ENCODE results near the gene PBX3.

PBX3 gene
- 11.3 to 12.2 reads per million in 2 donors for total RNA-seq

DNA sequence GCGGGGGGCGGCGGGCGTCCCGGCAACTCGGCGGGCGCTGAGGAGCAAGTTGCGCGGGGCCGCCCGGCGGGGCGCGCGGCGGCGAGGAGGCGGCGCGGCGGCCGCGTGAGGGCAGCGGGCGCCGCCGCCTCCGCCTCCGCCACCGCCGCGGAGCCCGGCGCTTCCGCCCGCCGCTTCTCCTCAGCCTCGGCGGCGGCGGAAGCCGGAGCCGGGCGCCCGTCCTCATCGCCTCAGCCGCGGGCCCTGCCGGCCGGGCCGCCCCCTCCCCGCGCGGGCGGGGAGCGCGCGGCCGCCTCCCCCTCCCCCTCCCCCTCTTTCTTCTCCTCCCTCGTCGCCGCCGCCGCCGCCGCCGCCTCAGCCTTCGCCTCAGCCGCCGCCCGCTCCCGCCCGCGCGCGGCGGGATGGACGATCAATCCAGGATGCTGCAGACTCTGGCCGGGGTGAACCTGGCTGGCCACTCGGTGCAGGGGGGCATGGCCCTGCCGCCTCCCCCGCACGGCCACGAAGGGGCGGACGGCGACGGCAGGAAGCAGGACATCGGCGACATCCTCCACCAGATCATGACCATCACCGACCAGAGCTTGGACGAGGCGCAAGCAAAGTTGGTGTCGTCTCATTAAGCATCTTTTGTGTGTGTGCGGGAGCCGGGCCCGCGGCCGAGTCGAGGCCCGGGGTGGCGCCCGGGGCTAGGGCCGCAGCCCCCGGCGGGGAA is at the start of gene PBX3:
Gene PBX3, plus strand, starts transcription at position 321 of the 712 bp plus-strand sequence.
- DNase-seq = peak; percentile 51

DNA sequence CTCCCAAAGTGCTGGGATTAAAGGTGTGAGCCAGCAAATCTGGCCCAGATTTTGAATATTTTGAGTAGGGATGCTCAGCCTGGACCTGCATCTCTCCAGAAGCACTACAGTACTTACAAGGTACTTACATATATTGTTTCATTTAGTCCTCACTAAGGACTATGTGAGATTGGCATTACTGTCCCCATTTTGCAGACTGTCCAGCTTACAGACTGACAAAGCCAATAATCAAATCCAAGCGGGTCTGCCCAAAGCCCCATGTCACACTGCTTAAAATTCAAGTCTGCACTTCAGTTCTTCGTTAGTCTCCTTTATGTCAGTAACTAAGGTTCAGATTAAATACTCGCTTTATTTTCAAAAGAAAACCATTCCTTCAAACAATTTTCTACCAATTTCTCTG is 47.3 kb upstream of the PBX3 start:
- DNase-seq = no peak

- no peak for DNase-seq
Measured at GRCh38 chr9:125700791-125701190, 46.4 kb upstream of the PBX3 start.

- DNase-seq = no peak
Measured at GRCh38 chr9:125701351-125701750, 45.8 kb upstream of the PBX3 start.

GRCh38 chr9:125703662-125704061 is 43.5 kb upstream of the PBX3 start:
- DNase-seq = no peak

DNA sequence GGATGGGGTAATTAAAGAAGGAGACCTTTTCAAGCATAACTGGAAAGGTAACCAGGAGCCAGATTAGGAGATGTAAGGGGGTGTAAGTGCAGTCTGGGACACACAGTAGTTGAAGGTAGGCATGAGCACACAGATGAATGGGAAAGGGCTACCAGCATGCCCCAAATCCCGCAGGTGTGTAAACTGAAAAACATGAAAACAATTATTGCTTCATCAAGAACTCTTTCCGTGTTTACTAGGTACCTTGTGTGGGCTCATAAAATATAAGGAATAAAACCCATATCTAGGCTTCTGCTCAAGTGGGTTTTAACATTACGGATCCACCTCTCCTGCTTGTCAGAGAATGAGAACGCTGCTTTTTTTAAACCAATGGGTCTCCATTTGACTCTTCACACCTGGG is 41.3 kb upstream of the PBX3 start:
- DNase-seq = no peak

DNA sequence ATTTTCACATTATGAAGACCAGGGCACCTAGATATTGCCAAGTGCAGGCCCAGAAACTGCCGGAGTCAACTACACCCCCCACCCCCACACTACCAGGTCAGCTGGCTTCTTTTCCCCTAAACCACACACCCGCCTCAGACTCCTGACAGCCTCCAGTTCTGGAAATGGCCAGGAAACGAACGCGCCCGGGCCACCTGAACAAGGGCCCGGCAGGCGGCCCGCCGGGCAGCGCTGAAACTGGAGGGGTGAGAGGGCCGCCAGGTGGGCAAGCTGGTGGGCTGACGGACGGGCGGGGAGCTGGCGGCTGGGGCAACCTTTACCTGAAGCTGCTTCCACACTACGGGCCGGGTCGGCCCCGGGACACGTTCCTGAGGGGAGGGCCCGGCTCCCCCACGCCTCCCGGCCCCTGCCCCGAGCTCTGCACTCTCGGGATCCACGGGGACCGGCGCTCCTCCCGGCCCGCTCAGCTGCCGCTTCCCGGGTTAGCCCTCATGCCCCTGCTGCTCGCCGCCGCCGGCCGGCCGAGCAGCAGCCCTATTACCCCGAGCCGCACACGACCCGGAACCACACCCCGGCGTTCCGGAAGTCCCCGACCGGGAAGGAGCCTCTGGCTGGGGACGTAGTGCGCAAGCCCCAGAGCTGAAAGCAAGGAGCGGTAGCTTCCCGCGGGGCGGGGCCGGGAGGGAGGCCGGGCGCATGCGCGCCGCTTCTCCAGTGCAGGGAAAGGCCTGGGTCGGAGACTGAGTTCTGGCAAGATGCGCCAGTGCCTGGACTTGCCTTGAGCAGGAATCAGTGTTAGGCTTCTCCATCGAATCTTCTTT is 40.3 kb upstream of the PBX3 start, which contains the start of gene MAPKAP1:
Gene MAPKAP1, minus strand, starts transcription at position 558 of the 821 bp plus-strand sequence. CDS start 34,634 bp downstream, outside the sequence.
- peak; percentile 86 for DNase-seq

DNA sequence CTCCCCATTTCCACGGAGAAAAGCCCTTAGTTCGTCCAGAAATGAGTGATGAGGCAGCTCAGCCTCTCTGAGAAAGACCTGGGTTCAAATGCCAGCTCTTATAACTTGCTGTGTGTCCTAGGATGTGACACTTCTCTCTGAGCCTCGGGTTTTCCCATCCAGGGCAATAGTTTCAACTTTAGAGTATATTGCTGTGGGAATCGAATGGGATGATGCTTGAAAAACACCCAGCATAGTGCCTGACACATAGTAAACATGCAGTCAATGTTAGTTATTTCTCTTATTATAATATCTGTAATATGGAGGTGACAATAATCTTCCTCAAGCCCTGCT is 39.7 kb upstream of the PBX3 start:
- DNase-seq = no peak

DNA sequence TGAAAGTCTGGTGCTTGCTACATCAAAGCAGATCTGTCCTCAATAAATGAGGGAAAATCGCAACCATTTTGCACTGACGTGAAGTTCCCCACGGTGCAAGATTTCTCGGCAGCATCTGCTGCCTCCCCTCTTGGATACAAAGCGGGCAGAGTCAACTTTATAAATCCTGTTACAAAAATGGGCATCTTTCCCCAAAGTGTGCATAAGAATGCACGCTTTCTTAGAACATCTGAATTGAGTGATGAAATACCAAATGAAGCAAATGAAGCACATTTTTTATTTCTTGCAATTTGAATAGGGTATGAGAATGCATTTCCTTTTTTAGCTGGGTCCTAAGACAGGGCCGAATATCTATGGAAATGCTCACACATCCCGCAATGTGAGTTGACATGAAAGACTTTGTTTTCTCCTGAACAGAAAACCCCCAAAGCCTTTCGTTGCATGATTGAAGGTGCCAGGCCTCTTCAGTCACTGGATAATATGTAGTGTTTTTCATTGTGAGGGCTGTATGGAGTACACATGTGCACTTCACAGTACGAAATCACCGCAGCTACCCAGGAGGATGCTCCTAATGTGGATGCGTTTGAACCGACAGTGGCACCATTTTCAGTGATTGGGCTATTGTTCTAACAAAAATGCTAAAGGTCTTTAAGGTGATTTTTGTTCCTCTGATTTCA is 20.6 kb upstream of the PBX3 start:
- no peak for DNase-seq

- DNase-seq = no peak
Measured at GRCh38 chr9:125730168-125730567, 17.0 kb upstream of the PBX3 start.

DNA sequence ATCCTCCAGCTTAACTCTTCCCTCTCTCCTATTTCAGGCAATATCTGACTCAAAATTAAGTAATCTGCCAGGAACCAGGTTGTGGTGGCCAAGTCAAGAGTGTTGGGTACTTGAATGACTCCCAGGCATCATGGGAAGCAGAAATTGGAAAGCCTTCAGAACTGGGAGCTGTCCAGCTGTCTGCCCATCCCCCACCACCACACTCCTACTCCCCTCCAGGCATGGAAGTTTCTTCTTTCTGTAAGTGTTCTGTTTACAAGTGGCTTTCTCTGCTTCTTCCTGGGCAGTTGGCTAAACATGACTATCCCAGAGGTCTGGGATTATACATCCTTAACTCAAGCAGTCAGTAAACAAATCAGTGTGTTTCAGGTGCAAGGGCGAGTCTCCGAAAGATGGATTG is 14.6 kb upstream of the PBX3 start:
- no peak for DNase-seq

- no peak for DNase-seq
Measured at GRCh38 chr9:125739436-125739835, 7.7 kb upstream of the PBX3 start.

GRCh38 chr9:125742657-125743056 is 4.5 kb upstream of the PBX3 start:
- DNase-seq = no peak

DNA sequence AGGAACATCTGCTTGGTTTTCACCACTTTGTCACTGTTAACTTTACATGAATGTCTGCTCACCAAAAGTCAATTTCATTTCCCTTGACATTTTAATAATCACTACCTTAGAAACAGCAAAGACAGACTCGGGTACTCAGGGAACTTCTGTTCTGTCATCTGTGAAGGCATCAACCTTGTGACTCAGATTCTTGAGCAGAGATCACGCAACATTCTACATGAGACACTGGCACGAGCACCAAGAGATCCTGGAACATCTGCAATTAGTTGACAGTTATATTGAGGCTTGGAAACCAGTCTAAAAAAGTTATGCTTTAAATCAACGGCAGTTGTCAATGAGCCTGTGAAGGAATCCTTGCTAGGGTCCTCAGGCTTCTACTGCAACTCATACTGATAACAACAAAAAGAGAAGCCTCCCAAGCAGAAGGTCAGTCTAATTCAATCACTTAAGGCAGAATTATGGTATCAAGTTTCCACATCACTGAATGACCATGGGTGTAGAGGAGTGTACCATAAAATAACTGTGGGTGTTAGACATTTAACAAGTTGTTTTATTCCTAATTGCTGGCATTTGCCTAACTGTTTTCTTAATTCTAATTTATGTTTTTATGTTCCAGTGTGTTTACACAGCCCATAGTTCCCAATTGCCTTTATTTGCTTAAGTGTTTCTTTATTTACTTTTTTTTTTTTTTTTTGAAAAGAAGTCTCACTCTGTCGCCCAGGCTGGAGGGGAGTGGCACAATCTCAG is 3.3 kb upstream of the PBX3 start:
- DNase-seq = no peak

- DNase-seq = no peak
Measured at GRCh38 chr9:125744616-125745015, 2.6 kb upstream of the PBX3 start.

GRCh38 chr9:125745018-125745417 is 2.2 kb upstream of the PBX3 start:
- no peak for DNase-seq

- DNase-seq = no peak
Measured at GRCh38 chr9:125745682-125746016, 1.5 kb upstream of the PBX3 start.

DNA sequence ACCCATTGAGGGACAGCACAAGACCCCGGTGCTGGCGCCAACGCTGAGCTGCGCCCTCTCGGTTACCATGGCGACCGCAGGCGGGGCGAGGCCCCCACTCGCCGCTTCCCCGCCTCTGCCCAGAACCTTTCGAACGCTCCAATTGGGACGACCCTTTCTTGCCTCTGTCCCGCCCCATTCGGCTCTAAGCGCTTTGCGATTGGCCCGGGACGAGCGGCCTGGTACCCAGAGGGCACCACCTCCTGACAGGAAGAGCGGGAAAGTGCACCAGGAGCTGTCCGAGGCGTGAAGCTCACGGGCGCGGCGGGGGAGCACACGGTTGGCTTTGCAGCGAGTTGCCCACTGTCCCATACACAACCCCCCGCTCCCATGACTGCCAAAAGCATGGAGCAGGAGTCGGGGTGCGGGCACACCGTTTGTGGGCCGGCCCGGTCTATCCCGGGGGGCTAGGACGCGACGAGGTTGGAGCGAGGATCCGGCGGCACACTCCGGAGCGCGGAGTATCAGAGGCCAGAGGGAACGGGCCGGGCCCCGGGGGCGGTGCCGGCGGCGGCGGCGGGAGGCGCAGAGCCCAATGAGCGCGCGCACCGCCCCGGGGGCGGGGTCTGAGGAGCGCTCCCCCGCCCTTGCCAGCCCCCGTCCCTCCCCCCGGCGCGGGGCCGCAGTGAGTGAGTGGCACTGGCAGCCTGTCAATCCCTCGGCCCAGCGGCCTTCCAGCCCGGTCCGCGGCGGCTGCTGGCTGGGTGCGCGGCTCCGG is 978 bp upstream of the PBX3 start:
- DNase-seq = peak; percentile 88

DNA sequence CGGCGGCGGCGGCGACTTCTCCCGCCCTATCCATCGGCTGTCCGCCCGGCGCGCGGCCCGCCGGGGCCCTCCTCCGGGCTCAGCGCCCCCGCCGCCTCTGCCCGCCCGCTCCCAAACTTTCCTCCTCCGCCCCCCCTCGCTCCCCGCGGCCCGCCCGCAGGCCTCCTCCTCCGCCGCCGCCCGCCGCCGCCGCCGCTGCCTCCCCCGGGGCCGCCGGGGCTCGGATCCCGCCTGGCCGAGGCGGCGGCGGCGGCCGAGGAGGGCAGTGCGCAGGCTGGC is 460 bp upstream of the PBX3 start:
- no peak for DNase-seq

- DNase-seq = peak; percentile 23
Measured at GRCh38 chr9:125747765-125748445, 732 bp downstream of the PBX3 start.

- DNase-seq = no peak
Measured at GRCh38 chr9:125748446-125749099, 1.4 kb downstream of the PBX3 start.

All from T-helper 9 cell (primary cell).